ENCODE measurements around the gene JMY. TPM values are rescaled to one million over a fixed set of nuclear protein-coding genes. Genes with fewer than 3 reads are reported as not detected.
"Not testable (repeated sequence)": the region's sequence is repeated elsewhere in the genome, so short reads cannot be mapped to it uniquely, and the experiment has no call there.

JMY gene
- total RNA-seq, 1 donor from 2014 or later, result 7.0 TPM

DNA sequence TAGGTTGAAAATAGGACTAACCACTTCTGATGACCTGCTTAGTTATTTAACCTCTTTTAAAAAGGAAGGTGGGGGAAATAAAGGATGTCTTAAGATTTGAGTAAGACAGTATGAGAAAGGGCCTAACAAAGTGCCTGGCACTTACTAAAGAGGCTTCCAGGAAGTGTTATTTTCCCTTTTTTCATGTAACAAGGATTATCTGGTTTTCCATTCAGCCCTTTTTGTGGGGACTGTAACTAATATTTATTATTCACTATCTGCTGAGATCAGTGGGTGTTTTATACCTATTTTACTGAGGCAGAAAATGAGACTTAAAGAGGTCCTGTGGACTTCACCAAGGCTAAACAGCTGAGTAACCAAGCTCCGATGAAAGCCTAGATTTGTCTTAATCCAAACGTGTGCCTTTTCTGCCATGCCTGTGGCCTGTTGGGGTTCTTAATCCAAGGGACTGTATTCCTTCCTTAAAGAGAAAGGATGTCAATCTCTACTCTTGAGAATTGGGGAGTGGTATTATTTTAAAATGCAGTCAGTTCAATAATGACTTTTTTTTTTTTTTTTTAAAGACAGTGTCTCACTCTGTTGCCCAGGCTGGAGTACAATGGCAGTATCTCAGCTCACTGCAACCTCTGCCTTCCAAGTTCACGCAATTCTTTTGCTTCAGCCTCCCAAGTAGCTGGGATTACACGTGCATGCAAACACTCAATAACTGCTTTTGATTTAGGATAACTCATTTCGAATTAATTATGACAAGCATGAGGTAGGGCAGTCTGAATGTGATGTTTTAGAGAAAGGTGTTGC is 6.5 kb downstream of the JMY start:
- H3K4me2 ChIP-seq (ENCODE audit: low read length), result no peak overlapping the region
- no peak overlapping the region for H3K4me3 Mint-ChIP-seq (ENCODE audit: unreplicated experiment)
- no peaks in the 10 kb centered on the region for H3K36me3 ChIP-seq (ENCODE audit: insufficient read depth, low read length)
- no peaks in the 10 kb centered on the region for H3K27me3 Mint-ChIP-seq (ENCODE audit: low read depth, unreplicated experiment)
- no peak overlapping the region for H3K4me3 ChIP-seq (ENCODE audit: insufficient read depth, low read depth, low read length)
- peaks cover 44% of the 10 kb centered on the region for H4K20me1 ChIP-seq (ENCODE audit: insufficient read depth, low read length)
- H3K79me2 ChIP-seq (ENCODE audit: insufficient read depth, low read length), result peaks cover 27% of the 10 kb centered on the region
- H3K27me3 ChIP-seq (ENCODE audit: insufficient read depth, low read length), result no peaks in the 10 kb centered on the region
- H3K36me3 Mint-ChIP-seq (ENCODE audit: low read depth, unreplicated experiment), result no peaks in the 10 kb centered on the region
- TF ChIP-seq EZH2 (IDR thresholded peaks at IDR 0.05; ENCODE audit: insufficient read depth, low read length), result no peak
- no peak for TF ChIP-seq CTCF (IDR thresholded peaks at IDR 0.05; ENCODE audit: insufficient read depth, low read depth, low read length)
- DNase-seq (ENCODE audit: low read depth) (no peak), FAIRE-seq (no peak)
- no peaks in the 10 kb centered on the region for H3K9me3 Mint-ChIP-seq (ENCODE audit: unreplicated experiment)
- peaks cover 7% of the 10 kb centered on the region for H3K4me1 ChIP-seq (ENCODE audit: insufficient read depth, low read length)
- H3K27ac ChIP-seq (ENCODE audit: low read depth, low read length), result no peak overlapping the region
- peaks cover 5% of the 10 kb centered on the region for H3K4me1 Mint-ChIP-seq (ENCODE audit: low read depth, unreplicated experiment)
- H2AFZ ChIP-seq (ENCODE audit: low read depth, low read length), result no peak overlapping the region
- no peaks in the 10 kb centered on the region for H3K9me3 ChIP-seq (ENCODE audit: insufficient read depth, low read depth, low read length)
- H3K27ac Mint-ChIP-seq (ENCODE audit: unreplicated experiment), result no peak overlapping the region
- no peak overlapping the region for H3K9ac ChIP-seq (ENCODE audit: low read length)

GRCh38 chr5:79243224-79243623 is 7.3 kb downstream of the JMY start:
- H3K4me1 Mint-ChIP-seq (ENCODE audit: low read depth, unreplicated experiment), result peaks cover 5% of the 10 kb centered on the region
- TF ChIP-seq CTCF (IDR thresholded peaks at IDR 0.05; ENCODE audit: insufficient read depth, low read depth, low read length) (no peak), EZH2 (IDR thresholded peaks at IDR 0.05; ENCODE audit: insufficient read depth, low read length) (no peak)
- Histone ChIP-seq H3K9ac (ENCODE audit: low read length) (no peak overlapping the region), H3K36me3 (ENCODE audit: insufficient read depth, low read length) (no peaks in the 10 kb centered on the region), H3K4me2 (ENCODE audit: low read length) (no peak overlapping the region), H4K20me1 (ENCODE audit: insufficient read depth, low read length) (peaks cover 36% of the 10 kb centered on the region), H3K4me3 (ENCODE audit: insufficient read depth, low read depth, low read length) (no peak overlapping the region), H3K27ac (ENCODE audit: low read depth, low read length) (no peak overlapping the region), H3K27me3 (ENCODE audit: insufficient read depth, low read length) (no peaks in the 10 kb centered on the region), H3K4me1 (ENCODE audit: insufficient read depth, low read length) (no peaks in the 10 kb centered on the region), H3K79me2 (ENCODE audit: insufficient read depth, low read length) (peaks cover 24% of the 10 kb centered on the region), H3K9me3 (ENCODE audit: insufficient read depth, low read depth, low read length) (no peaks in the 10 kb centered on the region), H2AFZ (ENCODE audit: low read depth, low read length) (no peak overlapping the region)
- no peak overlapping the region for H3K4me3 Mint-ChIP-seq (ENCODE audit: unreplicated experiment)
- no peaks in the 10 kb centered on the region for H3K9me3 Mint-ChIP-seq (ENCODE audit: unreplicated experiment)
- FAIRE-seq, result no peak
- DNase-seq (ENCODE audit: low read depth), result no peak
- H3K27ac Mint-ChIP-seq (ENCODE audit: unreplicated experiment), result no peak overlapping the region
- no peaks in the 10 kb centered on the region for H3K27me3 Mint-ChIP-seq (ENCODE audit: low read depth, unreplicated experiment)
- H3K36me3 Mint-ChIP-seq (ENCODE audit: low read depth, unreplicated experiment), result no peaks in the 10 kb centered on the region

DNA sequence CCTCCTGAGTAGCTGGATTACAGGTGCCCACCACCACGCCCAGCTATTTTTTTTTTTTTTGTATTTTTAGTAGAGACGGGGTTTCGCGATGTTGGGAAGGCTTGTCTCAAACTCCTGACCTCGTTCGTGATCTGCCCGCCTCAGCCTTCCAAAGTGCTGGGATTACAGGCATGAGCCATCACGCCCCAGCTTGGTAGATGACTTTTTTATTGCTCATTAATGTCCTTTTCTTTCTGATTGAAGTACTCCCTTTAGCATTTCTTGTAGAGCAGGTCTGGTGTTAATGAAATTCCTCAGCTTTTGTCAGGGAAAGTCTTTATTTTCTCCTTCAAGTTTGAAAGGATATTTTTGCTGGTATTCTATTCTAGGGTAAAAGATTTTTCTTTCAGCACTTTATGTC is 18.1 kb downstream of the JMY start:
- H3K36me3 ChIP-seq (ENCODE audit: insufficient read depth, low read length); H3K79me2 ChIP-seq (ENCODE audit: insufficient read depth, low read length); H3K27me3 Mint-ChIP-seq (ENCODE audit: low read depth, unreplicated experiment); H2AFZ ChIP-seq (ENCODE audit: low read depth, low read length); H3K27ac ChIP-seq (ENCODE audit: low read depth, low read length); H3K27ac Mint-ChIP-seq (ENCODE audit: unreplicated experiment); H3K9me3 ChIP-seq (ENCODE audit: insufficient read depth, low read depth, low read length); H3K4me3 ChIP-seq (ENCODE audit: insufficient read depth, low read depth, low read length); H3K4me1 ChIP-seq (ENCODE audit: insufficient read depth, low read length); H3K9ac ChIP-seq (ENCODE audit: low read length); DNase-seq (ENCODE audit: low read depth); H3K9me3 Mint-ChIP-seq (ENCODE audit: unreplicated experiment); H3K36me3 Mint-ChIP-seq (ENCODE audit: low read depth, unreplicated experiment); FAIRE-seq; H3K4me2 ChIP-seq (ENCODE audit: low read length); H3K4me3 Mint-ChIP-seq (ENCODE audit: unreplicated experiment); H3K27me3 ChIP-seq (ENCODE audit: insufficient read depth, low read length): not testable (repeated sequence)
- peaks cover 12% of the 10 kb centered on the region for H3K4me1 Mint-ChIP-seq (ENCODE audit: low read depth, unreplicated experiment)
- H4K20me1 ChIP-seq (ENCODE audit: insufficient read depth, low read length), result peaks cover 29% of the 10 kb centered on the region

All from astrocyte (in vitro differentiated cells and primary cell).